ENCODE measurements around the gene PIK3R3.

Gene PIK3R3

DNA sequence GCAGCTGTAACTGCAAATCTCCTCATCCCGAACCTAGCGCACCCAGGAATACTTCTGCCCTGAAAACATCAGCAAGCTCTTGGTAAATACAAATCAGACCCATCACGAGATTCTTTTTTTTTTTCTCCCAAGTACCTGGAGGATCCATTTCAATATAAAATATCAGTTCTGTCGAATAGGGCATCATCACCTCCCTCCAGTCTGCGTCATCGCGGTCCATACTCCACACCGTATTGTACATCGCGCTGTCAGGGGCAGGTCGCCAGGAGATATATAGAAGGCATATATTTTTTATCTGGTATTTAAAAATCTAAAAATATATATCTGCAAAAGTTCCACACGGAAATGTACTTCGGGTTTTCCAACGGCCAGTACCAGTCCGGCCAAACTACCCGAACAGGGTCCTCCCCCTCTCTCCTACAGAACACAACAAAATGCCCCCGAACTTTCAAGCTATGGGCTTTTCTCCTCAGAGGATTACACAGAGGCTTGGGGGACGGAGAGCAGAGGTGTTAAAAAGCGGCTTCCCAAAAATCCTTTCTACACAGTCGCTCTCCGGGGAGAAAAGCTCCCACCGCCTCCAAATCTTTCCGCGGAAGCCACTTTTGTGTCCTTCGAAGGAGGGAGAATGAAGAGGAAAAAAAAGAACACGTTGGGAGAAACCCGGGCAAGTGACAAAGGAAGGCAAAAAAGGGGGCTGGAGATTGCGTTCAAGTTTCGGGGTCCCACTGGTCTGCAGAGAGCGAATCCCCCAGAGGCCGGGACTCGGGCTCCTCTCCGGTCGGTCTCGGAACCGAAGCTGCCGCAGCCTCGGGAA, 509 bp downstream of the PIK3R3 start:
- Mint-ChIP-seq H3K4me3 (peak overlapping the region; percentile 99), H3K27ac (peak overlapping the region; percentile 100), H3K9me3 (no peaks in the 10 kb centered on the region), H3K4me1 (peaks cover 30% of the 10 kb centered on the region), H3K36me3 (peaks cover 6% of the 10 kb centered on the region)
- ATAC-seq (no peak), DNase-seq (ENCODE audit: low spot score in 2 of 2) (no peak)

- no peaks in the 10 kb centered on the region for H3K9me3 Mint-ChIP-seq
- no peak for DNase-seq (ENCODE audit: low spot score in 2 of 2)
- H3K4me3 Mint-ChIP-seq: peak overlapping the region; percentile 99
- H3K4me1 Mint-ChIP-seq: peaks cover 30% of the 10 kb centered on the region
- H3K27ac Mint-ChIP-seq: no peak overlapping the region
- H3K36me3 Mint-ChIP-seq: peaks cover 6% of the 10 kb centered on the region
- no peak for ATAC-seq
These were observed 1.3 kb downstream of the PIK3R3 start for GRCh38 chr1:46131093-46131492.

DNA sequence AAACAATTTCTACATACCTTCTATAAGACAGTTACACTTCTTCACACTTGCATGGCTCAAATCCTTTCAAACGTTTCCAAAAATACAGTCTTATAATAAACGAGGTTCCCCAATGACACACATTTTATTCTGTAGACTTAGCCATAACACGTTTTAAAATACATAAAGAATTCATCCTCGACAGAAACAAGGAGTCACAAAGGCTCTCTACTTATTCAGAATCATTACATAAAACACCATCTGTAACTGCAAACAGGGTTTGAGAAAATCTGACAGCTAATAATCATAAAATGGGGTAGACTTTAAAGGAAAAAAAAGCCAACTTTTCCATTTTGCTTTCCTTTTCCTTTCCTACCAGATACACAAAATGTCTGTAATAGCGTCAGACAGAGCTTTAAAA, 1.8 kb downstream of the PIK3R3 start:
- Mint-ChIP-seq H3K27ac (no peak overlapping the region), H3K4me1 (peaks cover 30% of the 10 kb centered on the region), H3K36me3 (peaks cover 6% of the 10 kb centered on the region), H3K9me3 (no peaks in the 10 kb centered on the region), H3K4me3 (no peak overlapping the region)
- DNase-seq (ENCODE audit: low spot score in 2 of 2) (no peak), ATAC-seq (no peak)

DNA sequence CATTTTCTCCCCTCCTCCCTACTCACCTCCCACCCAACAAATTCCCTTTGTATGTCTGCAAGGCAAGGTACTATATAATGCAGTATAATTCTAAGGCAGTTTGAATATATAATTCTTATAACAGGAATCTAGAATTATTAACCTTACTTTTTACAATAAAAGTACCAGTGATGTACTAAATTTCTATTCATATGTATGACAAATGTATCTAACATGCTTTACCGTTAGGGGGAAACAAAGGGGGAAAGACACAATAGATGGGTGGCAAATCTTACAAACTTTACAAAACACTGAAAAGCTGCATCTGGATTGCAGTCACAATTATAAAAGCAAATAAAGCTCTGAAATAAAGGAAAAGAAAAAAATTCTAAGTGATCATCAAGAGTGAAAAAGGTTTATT, 2.3 kb downstream of the PIK3R3 start:
- Mint-ChIP-seq H3K27ac (no peak overlapping the region), H3K4me3 (no peak overlapping the region), H3K36me3 (peaks cover 6% of the 10 kb centered on the region), H3K4me1 (peaks cover 30% of the 10 kb centered on the region), H3K9me3 (no peaks in the 10 kb centered on the region)
- ATAC-seq: no peak
- DNase-seq (ENCODE audit: low spot score in 2 of 2): no peak

GRCh38 chr1:46128344-46128743, 4.1 kb downstream of the PIK3R3 start:
- ATAC-seq (no peak), DNase-seq (ENCODE audit: low spot score in 2 of 2) (no peak)
- H3K4me3 Mint-ChIP-seq: no peak overlapping the region
- peaks cover 6% of the 10 kb centered on the region for H3K36me3 Mint-ChIP-seq
- no peaks in the 10 kb centered on the region for H3K9me3 Mint-ChIP-seq
- no peak overlapping the region for H3K27ac Mint-ChIP-seq
- peaks cover 22% of the 10 kb centered on the region for H3K4me1 Mint-ChIP-seq

DNA sequence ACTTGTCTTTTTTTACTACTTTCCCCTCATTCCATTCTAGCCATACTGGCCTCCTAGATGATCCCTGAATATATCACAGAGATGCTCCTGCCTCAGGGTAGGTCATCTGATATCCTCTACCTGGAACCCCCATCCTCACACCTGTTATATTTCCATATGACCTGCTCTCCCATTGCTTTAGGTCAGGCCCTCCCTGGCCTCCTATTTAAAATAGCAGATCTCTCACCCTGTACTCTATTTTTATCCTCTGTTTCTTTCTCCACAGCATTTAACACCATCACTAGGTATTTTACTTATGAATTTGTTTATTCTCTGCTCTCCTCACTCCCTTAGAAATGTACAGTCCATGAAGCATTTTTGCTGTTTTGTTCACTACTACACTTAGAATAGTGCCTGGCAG, 13.6 kb downstream of the PIK3R3 start:
- Mint-ChIP-seq H3K27ac (peak overlapping the region; percentile 2), H3K4me3 (no peak overlapping the region), H3K9me3 (no peaks in the 10 kb centered on the region), H3K36me3 (no peaks in the 10 kb centered on the region), H3K4me1 (peaks cover 6% of the 10 kb centered on the region)
- DNase-seq (ENCODE audit: low spot score in 2 of 2) (no peak), ATAC-seq (no peak)

GRCh38 chr1:46117810-46118494, 14.5 kb downstream of the PIK3R3 start:
- Mint-ChIP-seq H3K9me3 (no peaks in the 10 kb centered on the region), H3K4me3 (no peak overlapping the region), H3K4me1 (peaks cover 6% of the 10 kb centered on the region), H3K27ac (no peak overlapping the region), H3K36me3 (no peaks in the 10 kb centered on the region)
- peak; percentile 79 for ATAC-seq
- DNase-seq (ENCODE audit: low spot score in 2 of 2): no peak

- Mint-ChIP-seq H3K4me1 (peaks cover 6% of the 10 kb centered on the region), H3K9me3 (no peaks in the 10 kb centered on the region), H3K4me3 (no peak overlapping the region)
These were observed 17.4 kb downstream of the PIK3R3 start for GRCh38 chr1:46114925-46115603.

GRCh38 chr1:46113948-46114347, 18.5 kb downstream of the PIK3R3 start:
- Mint-ChIP-seq H3K4me3 (no peak overlapping the region), H3K4me1 (peaks cover 3% of the 10 kb centered on the region), H3K36me3 (no peaks in the 10 kb centered on the region), H3K9me3 (no peaks in the 10 kb centered on the region), H3K27ac (no peak overlapping the region)
- no peak for DNase-seq (ENCODE audit: low spot score in 2 of 2)
- no peak for ATAC-seq

More at GRCh38 chr1:46114925-46115603, 17.4 kb downstream of the PIK3R3 start:
- no peaks in the 10 kb centered on the region for H3K36me3 Mint-ChIP-seq
- H3K27ac Mint-ChIP-seq: no peak overlapping the region
- DNase-seq (ENCODE audit: low spot score in 2 of 2) (no peak), ATAC-seq (no peak)

DNA sequence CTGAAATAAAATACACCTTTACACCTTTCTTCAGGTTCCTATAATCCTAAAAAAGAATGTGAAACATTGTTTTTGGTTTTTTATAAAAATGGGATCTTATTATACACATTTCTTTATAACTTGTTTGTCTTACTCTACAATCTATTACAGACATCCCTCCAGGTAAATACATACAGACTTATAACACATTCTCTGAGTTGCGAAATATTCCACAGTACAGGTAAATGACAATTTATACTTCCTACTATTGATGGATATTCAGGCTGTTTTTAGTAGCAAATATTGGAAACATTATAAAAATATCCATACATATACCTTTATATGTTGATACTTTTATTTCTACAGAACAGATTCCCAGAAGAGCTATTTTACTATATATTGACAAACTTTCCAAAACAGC, 20.3 kb downstream of the PIK3R3 start:
- Mint-ChIP-seq H3K4me3 (no peak overlapping the region), H3K36me3 (no peaks in the 10 kb centered on the region), H3K9me3 (no peaks in the 10 kb centered on the region), H3K27ac (no peak overlapping the region), H3K4me1 (no peaks in the 10 kb centered on the region)
- ATAC-seq (no peak), DNase-seq (ENCODE audit: low spot score in 2 of 2) (no peak)

DNA sequence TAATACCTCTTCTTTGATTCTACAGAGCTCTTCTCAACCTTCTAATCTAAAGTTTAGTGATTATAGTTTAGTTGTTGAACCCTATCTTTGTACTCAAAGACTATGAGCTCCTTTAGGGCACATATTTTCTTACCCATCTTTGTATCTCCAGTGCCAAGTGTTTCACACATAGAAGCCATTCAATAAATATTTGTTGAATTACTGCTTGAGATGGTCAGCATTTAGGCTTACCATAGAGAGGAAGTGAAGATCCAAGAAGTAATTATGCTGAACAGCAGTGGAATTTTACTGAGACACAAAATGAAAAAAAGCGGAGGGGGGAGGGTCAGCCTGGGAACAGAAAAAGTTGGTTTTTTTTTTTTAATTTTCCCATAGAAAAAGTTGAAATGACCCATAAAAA, 21.9 kb downstream of the PIK3R3 start:
- Mint-ChIP-seq H3K9me3 (no peaks in the 10 kb centered on the region), H3K27ac (no peak overlapping the region), H3K4me3 (no peak overlapping the region), H3K4me1 (no peaks in the 10 kb centered on the region), H3K36me3 (no peaks in the 10 kb centered on the region)
- ATAC-seq (no peak), DNase-seq (ENCODE audit: low spot score in 2 of 2) (no peak)

- DNase-seq (ENCODE audit: low spot score in 2 of 2) (no peak), ATAC-seq (no peak)
- no peaks in the 10 kb centered on the region for H3K36me3 Mint-ChIP-seq
- no peak overlapping the region for H3K4me3 Mint-ChIP-seq
- peaks cover 5% of the 10 kb centered on the region for H3K9me3 Mint-ChIP-seq
- peaks cover 4% of the 10 kb centered on the region for H3K4me1 Mint-ChIP-seq
- no peak overlapping the region for H3K27ac Mint-ChIP-seq
These were observed 29.5 kb downstream of the PIK3R3 start for GRCh38 chr1:46102769-46103476.

- Mint-ChIP-seq H3K4me3 (no peak overlapping the region), H3K4me1 (peaks cover 16% of the 10 kb centered on the region)
- ATAC-seq: no peak
These were observed 33.2 kb downstream of the PIK3R3 start for GRCh38 chr1:46099215-46099614.

GRCh38 chr1:46098027-46098712, 34.3 kb downstream of the PIK3R3 start:
- no peak for DNase-seq (ENCODE audit: low spot score in 2 of 2)
- Mint-ChIP-seq H3K27ac (no peak overlapping the region), H3K4me1 (peaks cover 16% of the 10 kb centered on the region), H3K36me3 (no peaks in the 10 kb centered on the region), H3K4me3 (no peak overlapping the region), H3K9me3 (peaks cover 5% of the 10 kb centered on the region)
- ATAC-seq: peak; percentile 82

More at GRCh38 chr1:46099215-46099614, 33.2 kb downstream of the PIK3R3 start:
- Mint-ChIP-seq H3K27ac (no peak overlapping the region), H3K9me3 (peaks cover 5% of the 10 kb centered on the region), H3K36me3 (no peaks in the 10 kb centered on the region)
- DNase-seq (ENCODE audit: low spot score in 2 of 2): no peak

DNA sequence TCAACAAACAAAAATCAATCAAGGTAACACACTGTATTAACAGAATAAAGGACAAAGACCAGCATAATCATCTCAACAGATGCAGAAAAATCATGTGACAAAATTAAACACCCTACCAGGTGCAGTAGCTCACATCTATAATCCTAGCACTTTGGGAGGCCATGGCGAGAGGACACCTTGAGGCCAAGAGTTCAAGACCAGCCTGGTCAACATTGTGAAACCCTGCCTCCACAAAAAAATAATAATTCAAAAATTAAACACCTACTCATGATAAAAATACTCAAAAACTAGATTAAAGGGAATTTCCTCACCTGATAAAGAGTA, 35.3 kb downstream of the PIK3R3 start:
- Mint-ChIP-seq H3K27ac (no peak overlapping the region), H3K4me3 (no peak overlapping the region), H3K36me3 (no peaks in the 10 kb centered on the region), H3K4me1 (peaks cover 16% of the 10 kb centered on the region), H3K9me3 (peaks cover 5% of the 10 kb centered on the region)
- DNase-seq (ENCODE audit: low spot score in 2 of 2) (no peak), ATAC-seq (no peak)

Data from stimulated activated effector memory CD8-positive, alpha-beta T cell treated with anti-CD3 and anti-CD28 coated beads, Interleukin-12 subunit alpha, Interleukin-12 subunit beta, amount 100 ng/mL, for 72 hours (primary cell).